ENCODE data around the gene ICA1L.
"Not testable (repeated sequence)": the region's sequence is repeated elsewhere in the genome, so short reads cannot be mapped to it uniquely, and the experiment has no call there.

The ICA1L gene

GRCh38 chr2:202847693-202848524, 23.7 kb downstream of the ICA1L start:
- DNase-seq (ENCODE audit: low read depth, low spot score) = no peak

- DNase-seq (ENCODE audit: low read depth, low spot score) = no peak
These were observed 26.9 kb downstream of the ICA1L start for GRCh38 chr2:202844656-202845055.

GRCh38 chr2:202842690-202843089, 28.9 kb downstream of the ICA1L start:
- DNase-seq (ENCODE audit: low read depth, low spot score) = no peak

GRCh38 chr2:202841090-202841867, 30.3 kb downstream of the ICA1L start:
- no peak for DNase-seq (ENCODE audit: low read depth, low spot score)

- no peak for DNase-seq (ENCODE audit: low read depth, low spot score)
These were observed 40.0 kb downstream of the ICA1L start for GRCh38 chr2:202831242-202832220.

GRCh38 chr2:202824901-202825300, 46.7 kb downstream of the ICA1L start:
- no peak for DNase-seq (ENCODE audit: low read depth, low spot score)

- no peak for DNase-seq (ENCODE audit: low read depth, low spot score)
These were observed 49.2 kb downstream of the ICA1L start for GRCh38 chr2:202822411-202822810.

GRCh38 chr2:202821206-202822160, 50.1 kb downstream of the ICA1L start:
- no peak for DNase-seq (ENCODE audit: low read depth, low spot score)

- no peak for DNase-seq (ENCODE audit: low read depth, low spot score)
These were observed 53.2 kb downstream of the ICA1L start for GRCh38 chr2:202818321-202818720.

- no peak for DNase-seq (ENCODE audit: low read depth, low spot score)
These were observed 53.8 kb downstream of the ICA1L start for GRCh38 chr2:202817771-202818170.

- DNase-seq (ENCODE audit: low read depth, low spot score) = no peak
These were observed 55.8 kb downstream of the ICA1L start for GRCh38 chr2:202815548-202816360.

GRCh38 chr2:202814226-202814625, 57.3 kb downstream of the ICA1L start:
- no peak for DNase-seq (ENCODE audit: low read depth, low spot score)

- DNase-seq (ENCODE audit: low read depth, low spot score) = no peak
These were observed 58.2 kb downstream of the ICA1L start for GRCh38 chr2:202813387-202813786.

GRCh38 chr2:202808754-202809153, 62.8 kb downstream of the ICA1L start:
- no peak for DNase-seq (ENCODE audit: low read depth, low spot score)

GRCh38 chr2:202807431-202808138, 64.0 kb downstream of the ICA1L start:
- DNase-seq (ENCODE audit: low read depth, low spot score) = not testable (repeated sequence)

- peak; percentile 30 for DNase-seq (ENCODE audit: low read depth, low spot score)
These were observed 65.7 kb downstream of the ICA1L start for GRCh38 chr2:202805911-202806310.

- DNase-seq (ENCODE audit: low read depth, low spot score) = no peak
These were observed 73.6 kb downstream of the ICA1L start for GRCh38 chr2:202797944-202798343.

- no peak for DNase-seq (ENCODE audit: low read depth, low spot score)
These were observed 80.9 kb downstream of the ICA1L start for GRCh38 chr2:202790676-202791075.

GRCh38 chr2:202786842-202787241, 84.7 kb downstream of the ICA1L start:
- DNase-seq (ENCODE audit: low read depth, low spot score) = no peak

All from iPS DF 19.7 (cell line).